Uterus (tissue), 4 donors: ENCODE data around the gene SLAMF6. TPM values are rescaled to one million over a fixed set of nuclear protein-coding genes. Genes with fewer than 3 reads are reported as not detected.
"Not testable (repeated sequence)": the region's sequence is repeated elsewhere in the genome, so short reads cannot be mapped to it uniquely, and the experiment has no call there.

Experiments
- DNase-seq, 2 donors: peaks; one replicate each; pipeline ENCODE4 v3.0.0-alpha.2; 2019 to 2020
- H3K27ac ChIP-seq, 2 donors: fragments of 200-600 bp; sonication (generic); 1 replicate in 1 of 2; 2 replicates in 1 of 2; pipeline ENCODE4 v1.5.1; 2016 to 2018
- H3K27me3 ChIP-seq, 2 donors: fragments of 200-600 bp; sonication (generic); one replicate each; pipeline ENCODE4 v1.5.1; 2018 to 2019; ENCODE audit warnings: control low read depth in 1 of 2
- H3K36me3 ChIP-seq, 2 donors: fragments of 200-600 bp; sonication (generic); one replicate each; pipeline ENCODE4 v1.5.1; 2019; ENCODE audit warnings: control low read depth in 1 of 2
- H3K4me1 ChIP-seq, 2 donors: fragments of 200-600 bp; sonication (generic); one replicate each; pipeline ENCODE4 v1.5.1; 2018 to 2019; ENCODE audit warnings: control low read depth in 1 of 2
- H3K4me3 ChIP-seq, 2 donors: fragments of 200-600 bp; sonication (generic); 1 replicate in 1 of 2; 2 replicates in 1 of 2; pipeline ENCODE4 v1.5.1; 2018 to 2019; ENCODE audit warnings: mild to moderate bottlenecking in 1 of 2
- H3K9me3 ChIP-seq, 2 donors: fragments of 200-600 bp; sonication (generic); one replicate each; pipeline ENCODE4 v1.5.1; 2019; ENCODE audit warnings: control low read depth in 1 of 2
- CTCF ChIP-seq, 4 experiments: fragments of 200-600 bp in 2 of 4; fragments of 450-650 bp in 2 of 4; sonication (generic) in 2 of 4; IDR thresholded peaks; one replicate each; pipeline ENCODE4 v1.5.1; 2016 to 2019; ENCODE audit warnings: antibody characterized with exemption in 4 of 4, mild to moderate bottlenecking in 2 of 4, moderate library complexity in 1 of 4
- POLR2A ChIP-seq, 2 donors: fragments of 450-650 bp; IDR thresholded peaks; one replicate each; pipeline ENCODE4 v1.6.1; 2016; ENCODE audit warnings: antibody characterized with exemption in 2 of 2, mild to moderate bottlenecking in 1 of 2, moderate library complexity in 1 of 2
- intact Hi-C: fragments of 100-400 bp; cut with DNase I; formaldehyde crosslinking; loops from one replicate; pipeline ENCODE4 v1.15.1; 2023; ENCODE audit warnings: low total_unique reads
- total RNA-seq, 4 donors: library from RNA; depleted of rRNA in 3 of 4; stranded (reverse); fragments of >200 nt in 3 of 4; gene quantifications; one replicate each; pipeline versions ENCODE4 v1.1.0 to v1.2.4, GENCODE V29; 2014 to 2023
- donor health status: DM: yes; HTN: yes; CAD: no.

The SLAMF6 gene
- total RNA-seq, 4 donors from 2014 or later: under 0.01 to 3.8 (median 0.65) TPM

- no peaks in the 10 kb centered on the region for H3K9me3 ChIP-seq
Measured at GRCh38 chr1:160504651-160505050, 18.4 kb downstream of the SLAMF6 start.

GRCh38 chr1:160503087-160503486, 20.0 kb downstream of the SLAMF6 start:
- no peak overlapping the region for H3K4me3 ChIP-seq
- H3K9me3 ChIP-seq: no peaks in the 10 kb centered on the region
- H3K27ac ChIP-seq: no peak overlapping the region
- TF ChIP-seq POLR2A (IDR thresholded peaks at IDR 0.05) (no peak), CTCF (IDR thresholded peaks at IDR 0.05) (no peak)
- H3K27me3 ChIP-seq: no peaks in the 10 kb centered on the region
- intact Hi-C loops: no loop called here
- H3K36me3 ChIP-seq: no peaks in the 10 kb centered on the region
- no peak for DNase-seq
- no peaks in the 10 kb centered on the region for H3K4me1 ChIP-seq

More at GRCh38 chr1:160504651-160505050, 18.4 kb downstream of the SLAMF6 start:
- intact Hi-C loops: no loop called here
- Histone ChIP-seq H3K36me3 (no peaks in the 10 kb centered on the region), H3K27me3 (no peaks in the 10 kb centered on the region), H3K4me3 (no peak overlapping the region), H3K4me1 (no peaks in the 10 kb centered on the region), H3K27ac (no peak overlapping the region)
- TF ChIP-seq CTCF (IDR thresholded peaks at IDR 0.05) (no peak), POLR2A (IDR thresholded peaks at IDR 0.05) (no peak)
- no peak for DNase-seq

- no peaks in the 10 kb centered on the region for H3K36me3 ChIP-seq
- no peak overlapping the region for H3K27ac ChIP-seq
- intact Hi-C loops: no loop called here
- H3K4me1 ChIP-seq: no peaks in the 10 kb centered on the region
- H3K27me3 ChIP-seq: no peaks in the 10 kb centered on the region
- H3K4me3 ChIP-seq: no peak overlapping the region
- DNase-seq: no peak
- no peaks in the 10 kb centered on the region for H3K9me3 ChIP-seq
- TF ChIP-seq POLR2A (IDR thresholded peaks at IDR 0.05) (no peak), CTCF (IDR thresholded peaks at IDR 0.05) (no peak)
Measured at GRCh38 chr1:160500321-160500990, 22.6 kb downstream of the SLAMF6 start.

- no peak for DNase-seq
- no peaks in the 10 kb centered on the region for H3K9me3 ChIP-seq
- H3K36me3 ChIP-seq: no peaks in the 10 kb centered on the region
Measured at GRCh38 chr1:160499631-160500030, 23.4 kb downstream of the SLAMF6 start.

GRCh38 chr1:160498301-160499065, 24.6 kb downstream of the SLAMF6 start:
- H3K9me3 ChIP-seq, intact Hi-C loops, H3K4me3 ChIP-seq, DNase-seq, H3K27me3 ChIP-seq, H3K36me3 ChIP-seq, H3K4me1 ChIP-seq, H3K27ac ChIP-seq: not testable (repeated sequence)

More at GRCh38 chr1:160499631-160500030, 23.4 kb downstream of the SLAMF6 start:
- H3K4me3 ChIP-seq: no peak overlapping the region
- H3K4me1 ChIP-seq: no peaks in the 10 kb centered on the region
- no peaks in the 10 kb centered on the region for H3K27me3 ChIP-seq
- TF ChIP-seq CTCF (IDR thresholded peaks at IDR 0.05) (no peak), POLR2A (IDR thresholded peaks at IDR 0.05) (no peak)
- H3K27ac ChIP-seq: no peak overlapping the region
- intact Hi-C loops: no loop called here
